ENCODE results near the gene SH3TC2.

The SH3TC2 gene

GRCh38 chr5:149063017-149063687 is at the start of gene SH3TC2:
SH3TC2 (minus strand) TSS chr5:149063062; CDS start chr5:149063022, 40 bp downstream.
- Histone ChIP-seq H3K4me1 (ENCODE audit: control insufficient read depth in 5 of 5, insufficient read depth in 5 of 5, low read length in 5 of 5) (peaks cover 3 to 54% (median 13%) of the 10 kb centered on the region in 5 donors), H3K4me3 (ENCODE audit: low read depth in 1 of 5, low read length in 5 of 5) (no peak within 1 kb of the TSS), H3K27me3 (ENCODE audit: control insufficient read depth in 5 of 5, insufficient read depth in 4 of 5, low read length in 5 of 5) (no peaks in the 10 kb centered on the region), H3K9me3 (ENCODE audit: control insufficient read depth in 5 of 5, low read length in 5 of 5) (peaks cover 0 to 3% (median 0%) of the 10 kb centered on the region in 5 donors), H3K27ac (ENCODE audit: low read depth, low read length) (peak within 1 kb of the TSS; percentile 80), H3K36me3 (ENCODE audit: control insufficient read depth in 5 of 5, insufficient read depth in 5 of 5, low read length in 5 of 5) (no peaks in the 10 kb centered on the region), H3K9ac (ENCODE audit: low read length in 5 of 5) (no peak within 1 kb of the TSS)

GRCh38 chr5:149110406-149110805 is 47.5 kb upstream of the SH3TC2 start:
- H3K36me3 ChIP-seq (ENCODE audit: control insufficient read depth in 5 of 5, insufficient read depth in 5 of 5, low read length in 5 of 5): no peaks in the 10 kb centered on the region
- no peak overlapping the region for H3K9ac ChIP-seq (ENCODE audit: low read length in 5 of 5)
- H3K4me3 ChIP-seq (ENCODE audit: low read depth in 1 of 5, low read length in 5 of 5): no peak overlapping the region
- no peaks in the 10 kb centered on the region for H3K9me3 ChIP-seq (ENCODE audit: control insufficient read depth in 5 of 5, low read length in 5 of 5)
- H3K27me3 ChIP-seq (ENCODE audit: control insufficient read depth in 5 of 5, insufficient read depth in 4 of 5, low read length in 5 of 5): no peaks in the 10 kb centered on the region
- H3K27ac ChIP-seq (ENCODE audit: low read depth, low read length): no peak overlapping the region
- H3K4me1 ChIP-seq (ENCODE audit: control insufficient read depth in 5 of 5, insufficient read depth in 5 of 5, low read length in 5 of 5): peaks cover 3 to 10% (median 6%) of the 10 kb centered on the region in 5 donors

- Histone ChIP-seq H3K4me3 (ENCODE audit: low read depth in 1 of 5, low read length in 5 of 5) (no peak overlapping the region), H3K27me3 (ENCODE audit: control insufficient read depth in 5 of 5, insufficient read depth in 4 of 5, low read length in 5 of 5) (no peaks in the 10 kb centered on the region), H3K9ac (ENCODE audit: low read length in 5 of 5) (no peak overlapping the region), H3K4me1 (ENCODE audit: control insufficient read depth in 5 of 5, insufficient read depth in 5 of 5, low read length in 5 of 5) (peaks cover 0 to 4% (median 0%) of the 10 kb centered on the region in 5 donors), H3K9me3 (ENCODE audit: control insufficient read depth in 5 of 5, low read length in 5 of 5) (no peaks in the 10 kb centered on the region), H3K27ac (ENCODE audit: low read depth, low read length) (no peak overlapping the region), H3K36me3 (ENCODE audit: control insufficient read depth in 5 of 5, insufficient read depth in 5 of 5, low read length in 5 of 5) (no peaks in the 10 kb centered on the region)
Observed at GRCh38 chr5:149108651-149109280, 45.9 kb upstream of the SH3TC2 start.

- Histone ChIP-seq H3K9ac (ENCODE audit: low read length in 5 of 5) (no peak overlapping the region), H3K4me1 (ENCODE audit: control insufficient read depth in 5 of 5, insufficient read depth in 5 of 5, low read length in 5 of 5) (no peaks in the 10 kb centered on the region), H3K4me3 (ENCODE audit: low read depth in 1 of 5, low read length in 5 of 5) (no peak overlapping the region), H3K9me3 (ENCODE audit: control insufficient read depth in 5 of 5, low read length in 5 of 5) (peaks cover 6 to 26% (median 21%) of the 10 kb centered on the region in 5 donors), H3K27me3 (ENCODE audit: control insufficient read depth in 5 of 5, insufficient read depth in 4 of 5, low read length in 5 of 5) (no peaks in the 10 kb centered on the region), H3K27ac (ENCODE audit: low read depth, low read length) (no peak overlapping the region), H3K36me3 (ENCODE audit: control insufficient read depth in 5 of 5, insufficient read depth in 5 of 5, low read length in 5 of 5) (no peaks in the 10 kb centered on the region)
Observed at GRCh38 chr5:149100331-149100730, 37.5 kb upstream of the SH3TC2 start.

- Histone ChIP-seq H3K9ac (ENCODE audit: low read length in 5 of 5) (no peak overlapping the region), H3K27me3 (ENCODE audit: control insufficient read depth in 5 of 5, insufficient read depth in 4 of 5, low read length in 5 of 5) (no peaks in the 10 kb centered on the region), H3K36me3 (ENCODE audit: control insufficient read depth in 5 of 5, insufficient read depth in 5 of 5, low read length in 5 of 5) (no peaks in the 10 kb centered on the region), H3K4me3 (ENCODE audit: low read depth in 1 of 5, low read length in 5 of 5) (no peak overlapping the region), H3K9me3 (ENCODE audit: control insufficient read depth in 5 of 5, low read length in 5 of 5) (peaks cover 6 to 29% (median 21%) of the 10 kb centered on the region in 5 donors), H3K4me1 (ENCODE audit: control insufficient read depth in 5 of 5, insufficient read depth in 5 of 5, low read length in 5 of 5) (no peaks in the 10 kb centered on the region), H3K27ac (ENCODE audit: low read depth, low read length) (no peak overlapping the region)
Observed at GRCh38 chr5:149099920-149100319, 37.1 kb upstream of the SH3TC2 start.

- Histone ChIP-seq H3K27ac (ENCODE audit: low read depth, low read length) (no peak overlapping the region), H3K4me1 (ENCODE audit: control insufficient read depth in 5 of 5, insufficient read depth in 5 of 5, low read length in 5 of 5) (no peaks in the 10 kb centered on the region), H3K36me3 (ENCODE audit: control insufficient read depth in 5 of 5, insufficient read depth in 5 of 5, low read length in 5 of 5) (no peaks in the 10 kb centered on the region), H3K4me3 (ENCODE audit: low read depth in 1 of 5, low read length in 5 of 5) (no peak overlapping the region), H3K9ac (ENCODE audit: low read length in 5 of 5) (no peak overlapping the region), H3K27me3 (ENCODE audit: control insufficient read depth in 5 of 5, insufficient read depth in 4 of 5, low read length in 5 of 5) (no peaks in the 10 kb centered on the region), H3K9me3 (ENCODE audit: control insufficient read depth in 5 of 5, low read length in 5 of 5) (peaks cover 5 to 23% (median 15%) of the 10 kb centered on the region in 5 donors)
Observed at GRCh38 chr5:149094996-149095395, 32.1 kb upstream of the SH3TC2 start.

- Histone ChIP-seq H3K36me3 (ENCODE audit: control insufficient read depth in 5 of 5, insufficient read depth in 5 of 5, low read length in 5 of 5) (no peaks in the 10 kb centered on the region), H3K27ac (ENCODE audit: low read depth, low read length) (no peak overlapping the region), H3K9ac (ENCODE audit: low read length in 5 of 5) (no peak overlapping the region), H3K4me1 (ENCODE audit: control insufficient read depth in 5 of 5, insufficient read depth in 5 of 5, low read length in 5 of 5) (peaks cover 0 to 3% (median 0%) of the 10 kb centered on the region in 5 donors), H3K4me3 (ENCODE audit: low read depth in 1 of 5, low read length in 5 of 5) (no peak overlapping the region), H3K9me3 (ENCODE audit: control insufficient read depth in 5 of 5, low read length in 5 of 5) (peaks cover 4 to 16% (median 11%) of the 10 kb centered on the region in 5 donors), H3K27me3 (ENCODE audit: control insufficient read depth in 5 of 5, insufficient read depth in 4 of 5, low read length in 5 of 5) (no peaks in the 10 kb centered on the region)
Observed at GRCh38 chr5:149093625-149094024, 30.8 kb upstream of the SH3TC2 start.

GRCh38 chr5:149089796-149090195 is 26.9 kb upstream of the SH3TC2 start:
- no peak overlapping the region for H3K9ac ChIP-seq (ENCODE audit: low read length in 5 of 5)
- H3K27ac ChIP-seq (ENCODE audit: low read depth, low read length): no peak overlapping the region

GRCh38 chr5:149088686-149089085 is 25.8 kb upstream of the SH3TC2 start:
- H3K9me3 ChIP-seq (ENCODE audit: control insufficient read depth in 5 of 5, low read length in 5 of 5): no peaks in the 10 kb centered on the region
- peaks cover 0 to 3% (median 0%) of the 10 kb centered on the region in 5 donors for H3K4me1 ChIP-seq (ENCODE audit: control insufficient read depth in 5 of 5, insufficient read depth in 5 of 5, low read length in 5 of 5)
- no peak overlapping the region for H3K4me3 ChIP-seq (ENCODE audit: low read depth in 1 of 5, low read length in 5 of 5)
- H3K9ac ChIP-seq (ENCODE audit: low read length in 5 of 5): no peak overlapping the region
- no peaks in the 10 kb centered on the region for H3K27me3 ChIP-seq (ENCODE audit: control insufficient read depth in 5 of 5, insufficient read depth in 4 of 5, low read length in 5 of 5)
- H3K36me3 ChIP-seq (ENCODE audit: control insufficient read depth in 5 of 5, insufficient read depth in 5 of 5, low read length in 5 of 5): no peaks in the 10 kb centered on the region
- H3K27ac ChIP-seq (ENCODE audit: low read depth, low read length): no peak overlapping the region

More at GRCh38 chr5:149089796-149090195, 26.9 kb upstream of the SH3TC2 start:
- peaks cover 0 to 3% (median 0%) of the 10 kb centered on the region in 5 donors for H3K4me1 ChIP-seq (ENCODE audit: control insufficient read depth in 5 of 5, insufficient read depth in 5 of 5, low read length in 5 of 5)
- no peaks in the 10 kb centered on the region for H3K9me3 ChIP-seq (ENCODE audit: control insufficient read depth in 5 of 5, low read length in 5 of 5)
- H3K36me3 ChIP-seq (ENCODE audit: control insufficient read depth in 5 of 5, insufficient read depth in 5 of 5, low read length in 5 of 5): no peaks in the 10 kb centered on the region
- H3K4me3 ChIP-seq (ENCODE audit: low read depth in 1 of 5, low read length in 5 of 5): no peak overlapping the region
- H3K27me3 ChIP-seq (ENCODE audit: control insufficient read depth in 5 of 5, insufficient read depth in 4 of 5, low read length in 5 of 5): no peaks in the 10 kb centered on the region

- Histone ChIP-seq H3K9me3 (ENCODE audit: control insufficient read depth in 5 of 5, low read length in 5 of 5) (no peaks in the 10 kb centered on the region), H3K36me3 (ENCODE audit: control insufficient read depth in 5 of 5, insufficient read depth in 5 of 5, low read length in 5 of 5) (no peaks in the 10 kb centered on the region), H3K4me1 (ENCODE audit: control insufficient read depth in 5 of 5, insufficient read depth in 5 of 5, low read length in 5 of 5) (peaks cover 0 to 1% (median 0%) of the 10 kb centered on the region in 5 donors), H3K9ac (ENCODE audit: low read length in 5 of 5) (no peak overlapping the region), H3K27ac (ENCODE audit: low read depth, low read length) (no peak overlapping the region), H3K27me3 (ENCODE audit: control insufficient read depth in 5 of 5, insufficient read depth in 4 of 5, low read length in 5 of 5) (no peaks in the 10 kb centered on the region), H3K4me3 (ENCODE audit: low read depth in 1 of 5, low read length in 5 of 5) (no peak overlapping the region)
Observed at GRCh38 chr5:149083846-149084245, 21.0 kb upstream of the SH3TC2 start.
